Effector memory CD4-positive, alpha-beta T cell (primary cell): Measurements from ENCODE around the gene LRP2BP.

Experiments used
- DNase-seq, 3 donors: peaks; one replicate each; pipeline ENCODE4 v3.0.0-alpha.2; 2020
- H3K27ac ChIP-seq: 2 replicates; pipeline ENCODE4 v1.7.0; 2013; ENCODE audit warnings: mild to moderate bottlenecking, low read length, moderate library complexity; ENCODE audit not compliant: insufficient read depth, poor library complexity, severe bottlenecking
- H3K27me3 ChIP-seq: replicated peaks from 2 replicates; pipeline ENCODE4 v1.7.0; 2013; ENCODE audit warnings: mild to moderate bottlenecking, low read length; ENCODE audit not compliant: insufficient read depth, control insufficient read depth, poor library complexity, severe bottlenecking
- H3K36me3 ChIP-seq: 2 replicates; pipeline ENCODE4 v1.7.0; 2013; ENCODE audit warnings: mild to moderate bottlenecking, low read length, moderate library complexity; ENCODE audit not compliant: control insufficient read depth, insufficient read depth
- H3K4me1 ChIP-seq: 2 replicates; pipeline ENCODE4 v1.7.0; 2013; ENCODE audit warnings: low read length, mild to moderate bottlenecking; ENCODE audit not compliant: control insufficient read depth, insufficient read depth, poor library complexity, severe bottlenecking
- H3K4me3 ChIP-seq: 2 replicates; pipeline ENCODE4 v1.7.0; 2013; ENCODE audit warnings: low read length, low read depth, mild to moderate bottlenecking; ENCODE audit not compliant: insufficient read depth, poor library complexity, severe bottlenecking
- H3K9me3 ChIP-seq: 2 replicates; pipeline ENCODE4 v1.7.0; 2013; ENCODE audit warnings: mild to moderate bottlenecking, low read length, moderate library complexity; ENCODE audit not compliant: control insufficient read depth

LRP2BP gene

GRCh38 chr4:185421366-185422124 lies 25.8 kb upstream of the LRP2BP start:
- H3K36me3 ChIP-seq = peaks cover 3% of the 10 kb centered on the region
- H3K4me3 ChIP-seq = no peak overlapping the region
- H3K27ac ChIP-seq = no peak overlapping the region
- H3K27me3 ChIP-seq = no peaks in the 10 kb centered on the region
- peaks cover 10% of the 10 kb centered on the region for H3K4me1 ChIP-seq
- no peaks in the 10 kb centered on the region for H3K9me3 ChIP-seq
- no peak for DNase-seq

- DNase-seq = no peak
- Histone ChIP-seq H3K4me1 (no peaks in the 10 kb centered on the region), H3K36me3 (peaks cover 13% of the 10 kb centered on the region)
These were observed 21.2 kb upstream of the LRP2BP start for GRCh38 chr4:185416955-185417354.

GRCh38 chr4:185412412-185412811 lies 16.7 kb upstream of the LRP2BP start:
- DNase-seq = no peak
- Histone ChIP-seq H3K9me3 (no peaks in the 10 kb centered on the region), H3K27ac (no peak overlapping the region), H3K4me1 (no peaks in the 10 kb centered on the region), H3K4me3 (no peak overlapping the region), H3K27me3 (no peaks in the 10 kb centered on the region), H3K36me3 (peaks cover 22% of the 10 kb centered on the region)

More at GRCh38 chr4:185416955-185417354, 21.2 kb upstream of the LRP2BP start:
- Histone ChIP-seq H3K4me3 (no peak overlapping the region), H3K27ac (no peak overlapping the region), H3K9me3 (no peaks in the 10 kb centered on the region), H3K27me3 (no peaks in the 10 kb centered on the region)

- H3K36me3 ChIP-seq = peaks cover 22% of the 10 kb centered on the region
- H3K27ac ChIP-seq = no peak overlapping the region
- H3K9me3 ChIP-seq = no peaks in the 10 kb centered on the region
- H3K4me3 ChIP-seq = no peak overlapping the region
- no peaks in the 10 kb centered on the region for H3K27me3 ChIP-seq
- H3K4me1 ChIP-seq = no peaks in the 10 kb centered on the region
- no peak for DNase-seq
These were observed 16.1 kb upstream of the LRP2BP start for GRCh38 chr4:185411849-185412248.

- Histone ChIP-seq H3K4me1 (no peaks in the 10 kb centered on the region), H3K9me3 (no peaks in the 10 kb centered on the region), H3K36me3 (peaks cover 17% of the 10 kb centered on the region), H3K27me3 (no peaks in the 10 kb centered on the region), H3K4me3 (no peak overlapping the region), H3K27ac (no peak overlapping the region)
- DNase-seq = no peak
These were observed 12.7 kb upstream of the LRP2BP start for GRCh38 chr4:185408432-185408831.

- H3K27ac ChIP-seq = no peak overlapping the region
- DNase-seq = no peak
- H3K36me3 ChIP-seq = peaks cover 35% of the 10 kb centered on the region
- no peaks in the 10 kb centered on the region for H3K4me1 ChIP-seq
- H3K4me3 ChIP-seq = no peak overlapping the region
- H3K27me3 ChIP-seq = no peaks in the 10 kb centered on the region
- no peaks in the 10 kb centered on the region for H3K9me3 ChIP-seq
These were observed 9.7 kb upstream of the LRP2BP start for GRCh38 chr4:185405296-185405999.

GRCh38 chr4:185404031-185404430 lies 8.3 kb upstream of the LRP2BP start:
- DNase-seq = no peak
- Histone ChIP-seq H3K36me3 (peaks cover 45% of the 10 kb centered on the region), H3K9me3 (no peaks in the 10 kb centered on the region), H3K27me3 (no peaks in the 10 kb centered on the region), H3K4me3 (no peak overlapping the region), H3K27ac (no peak overlapping the region), H3K4me1 (no peaks in the 10 kb centered on the region)

- Histone ChIP-seq H3K27ac (no peak overlapping the region), H3K4me3 (no peak overlapping the region), H3K27me3 (no peaks in the 10 kb centered on the region), H3K9me3 (no peaks in the 10 kb centered on the region), H3K4me1 (peaks cover 15% of the 10 kb centered on the region), H3K36me3 (peaks cover 32% of the 10 kb centered on the region)
- no peak for DNase-seq
These were observed 3.7 kb upstream of the LRP2BP start for GRCh38 chr4:185399466-185399865.

- H3K9me3 ChIP-seq = no peaks in the 10 kb centered on the region
- H3K4me3 ChIP-seq = no peak overlapping the region
- no peak overlapping the region for H3K27ac ChIP-seq
- no peak for DNase-seq
- H3K36me3 ChIP-seq = peaks cover 32% of the 10 kb centered on the region
- H3K4me1 ChIP-seq = peaks cover 18% of the 10 kb centered on the region
- no peaks in the 10 kb centered on the region for H3K27me3 ChIP-seq
These were observed 2.9 kb upstream of the LRP2BP start for GRCh38 chr4:185398618-185399017.

GRCh38 chr4:185396724-185397385 lies 1.1 kb upstream of the LRP2BP start, which contains the start of gene ANKRD37:
Gene ANKRD37, plus strand, starts transcription at chr4:185396841. Its CDS starts 83 bp downstream, at chr4:185396924.
- DNase-seq = no peak
- peak within 1 kb of the TSS; percentile 85 for H3K4me3 ChIP-seq
- peaks cover 24% of the 10 kb centered on the region for H3K36me3 ChIP-seq
- peaks cover 18% of the 10 kb centered on the region for H3K4me1 ChIP-seq
- peak within 1 kb of the TSS; percentile 94 for H3K27ac ChIP-seq
- H3K27me3 ChIP-seq = no peaks in the 10 kb centered on the region
- H3K9me3 ChIP-seq = no peaks in the 10 kb centered on the region
